Measurements from ENCODE around the gene HELZ.
"Not testable (repeated sequence)": the region's sequence is repeated elsewhere in the genome, so short reads cannot be mapped to it uniquely, and the experiment has no call there.

HELZ gene

GRCh38 chr17:67227488-67227887, 17.5 kb downstream of the HELZ start:
- DNase-seq, result no peak

- no peak for DNase-seq
Measured at GRCh38 chr17:67225316-67225715, 19.7 kb downstream of the HELZ start.

GRCh38 chr17:67224736-67225135, 20.3 kb downstream of the HELZ start:
- no peak for DNase-seq

GRCh38 chr17:67223924-67224323, 21.1 kb downstream of the HELZ start:
- DNase-seq, result no peak

- DNase-seq, result no peak
Measured at GRCh38 chr17:67221062-67221998, 23.7 kb downstream of the HELZ start.

- no peak for DNase-seq
Measured at GRCh38 chr17:67218385-67218950, 26.5 kb downstream of the HELZ start.

- DNase-seq, result no peak
Measured at GRCh38 chr17:67217446-67217845, 27.6 kb downstream of the HELZ start.

- DNase-seq, result no peak
Measured at GRCh38 chr17:67216578-67217320, 28.2 kb downstream of the HELZ start.

- no peak for DNase-seq
Measured at GRCh38 chr17:67215991-67216421, 29.0 kb downstream of the HELZ start.

- DNase-seq, result no peak
Measured at GRCh38 chr17:67212714-67213417, 32.1 kb downstream of the HELZ start.

GRCh38 chr17:67212231-67212630, 32.8 kb downstream of the HELZ start:
- DNase-seq, result no peak

- DNase-seq, result no peak
Measured at GRCh38 chr17:67211742-67212141, 33.3 kb downstream of the HELZ start.

GRCh38 chr17:67210915-67211314, 34.1 kb downstream of the HELZ start:
- no peak for DNase-seq

- no peak for DNase-seq
Measured at GRCh38 chr17:67208232-67208631, 36.8 kb downstream of the HELZ start.

GRCh38 chr17:67203818-67204217, 41.2 kb downstream of the HELZ start:
- DNase-seq, result no peak

GRCh38 chr17:67202503-67202902, 42.5 kb downstream of the HELZ start:
- DNase-seq, result no peak

GRCh38 chr17:67200727-67201301, 44.2 kb downstream of the HELZ start:
- no peak for DNase-seq

- no peak for DNase-seq
Measured at GRCh38 chr17:67198131-67198530, 46.9 kb downstream of the HELZ start.

- DNase-seq, result not testable (repeated sequence)
Measured at GRCh38 chr17:67197023-67197422, 48.0 kb downstream of the HELZ start.

GRCh38 chr17:67196422-67196821, 48.6 kb downstream of the HELZ start:
- DNase-seq, result no peak

- no peak for DNase-seq
Measured at GRCh38 chr17:67194134-67194533, 50.9 kb downstream of the HELZ start.

- DNase-seq, result no peak
Measured at GRCh38 chr17:67187927-67188326, 57.1 kb downstream of the HELZ start.

- no peak for DNase-seq
Measured at GRCh38 chr17:67186782-67187181, 58.2 kb downstream of the HELZ start.

Data from NCI-H187 (cell line).